ENCODE results near the gene ACSF3.
A peak's percentile ranks its signal among the peaks of the same experiment; 100 is the strongest.
"Not testable (repeated sequence)": the region's sequence is repeated elsewhere in the genome, so short reads cannot be mapped to it uniquely, and the experiment has no call there.

ACSF3 gene

DNA sequence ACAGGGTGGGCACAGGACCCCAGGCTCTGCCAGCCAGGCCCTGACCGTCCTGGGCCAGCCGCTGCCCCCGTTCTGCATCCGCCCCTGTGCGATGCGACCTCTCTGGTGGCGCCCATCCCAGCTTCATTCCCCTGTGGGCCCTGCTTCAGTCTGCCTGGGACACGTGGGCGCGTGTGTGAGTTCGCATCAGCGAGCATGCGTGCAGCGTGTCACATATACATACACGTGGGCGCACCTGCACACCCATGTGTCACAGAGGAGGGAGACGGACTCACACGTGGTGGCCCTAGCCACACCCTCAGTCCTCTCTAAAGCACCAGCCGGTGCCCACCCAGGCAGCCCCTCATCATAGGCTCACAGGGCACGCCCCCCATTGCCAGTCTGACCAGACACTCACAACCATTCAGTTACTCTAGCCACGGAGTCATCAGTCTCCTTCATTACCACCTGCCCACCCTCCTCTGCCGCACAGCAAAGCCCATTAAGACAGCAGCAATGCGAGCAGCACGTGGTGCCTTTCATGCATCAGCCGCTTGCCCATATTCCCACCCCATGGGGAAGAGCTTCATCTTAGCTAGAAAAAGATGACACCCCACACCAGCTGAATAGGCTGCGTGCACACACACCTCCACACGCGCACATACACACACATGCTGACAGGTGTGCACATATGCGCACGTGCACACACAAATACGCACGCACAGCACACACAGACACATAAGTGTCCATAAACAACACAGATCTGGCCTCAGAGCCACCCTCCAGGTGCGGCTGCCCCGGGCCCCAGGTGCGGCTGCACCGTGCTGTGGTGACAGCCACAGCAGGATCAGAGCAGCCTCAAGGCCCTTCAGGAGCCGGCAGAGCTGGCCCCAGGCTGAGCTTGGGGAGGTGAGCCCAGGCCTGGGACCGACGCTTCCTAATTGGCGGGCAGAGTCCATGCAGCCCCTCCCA lies 68.4 kb downstream of the ACSF3 start:
- no peak for DNase-seq (ENCODE audit: low spot score)

DNA sequence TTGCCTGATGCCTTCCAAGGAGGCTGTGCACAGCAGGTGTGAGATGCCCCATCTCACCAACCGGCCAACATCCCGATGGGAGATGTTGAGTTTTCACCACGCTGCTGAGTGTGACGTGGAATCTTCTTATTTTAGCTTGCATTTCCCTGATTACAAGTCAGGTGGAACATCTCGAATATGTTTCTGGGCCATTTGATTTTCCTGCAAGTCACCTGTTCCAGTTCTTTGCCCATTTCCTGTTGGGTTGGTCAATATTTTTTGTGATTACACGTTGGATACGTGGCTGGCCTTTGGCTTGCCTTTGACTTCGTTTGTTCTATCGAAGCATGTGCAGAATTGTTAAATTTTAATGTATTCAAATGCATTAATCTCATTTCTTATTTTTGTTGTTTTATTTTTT lies 69.6 kb downstream of the ACSF3 start:
- no peak for DNase-seq (ENCODE audit: low spot score)

DNA sequence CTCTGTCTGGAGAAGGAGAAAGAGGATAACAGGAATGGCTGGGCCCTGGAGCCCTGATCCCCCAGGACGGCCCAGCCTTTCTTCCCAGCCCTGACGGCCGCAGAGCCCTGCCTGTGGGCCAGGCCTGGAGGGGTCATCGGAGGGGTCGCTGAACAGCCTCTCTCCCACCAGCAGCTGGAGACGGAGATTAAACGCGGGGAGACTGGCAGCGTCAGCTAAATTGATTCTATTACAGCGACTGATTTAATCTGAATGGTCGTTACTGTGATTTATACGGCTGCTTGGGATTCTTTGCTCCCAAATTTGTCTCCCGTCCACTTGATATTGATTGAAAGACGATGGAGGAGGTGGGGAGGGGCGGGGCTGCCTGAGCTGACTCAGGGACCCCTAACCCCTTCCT lies 70.8 kb downstream of the ACSF3 start:
- no peak for DNase-seq (ENCODE audit: low spot score)

DNA sequence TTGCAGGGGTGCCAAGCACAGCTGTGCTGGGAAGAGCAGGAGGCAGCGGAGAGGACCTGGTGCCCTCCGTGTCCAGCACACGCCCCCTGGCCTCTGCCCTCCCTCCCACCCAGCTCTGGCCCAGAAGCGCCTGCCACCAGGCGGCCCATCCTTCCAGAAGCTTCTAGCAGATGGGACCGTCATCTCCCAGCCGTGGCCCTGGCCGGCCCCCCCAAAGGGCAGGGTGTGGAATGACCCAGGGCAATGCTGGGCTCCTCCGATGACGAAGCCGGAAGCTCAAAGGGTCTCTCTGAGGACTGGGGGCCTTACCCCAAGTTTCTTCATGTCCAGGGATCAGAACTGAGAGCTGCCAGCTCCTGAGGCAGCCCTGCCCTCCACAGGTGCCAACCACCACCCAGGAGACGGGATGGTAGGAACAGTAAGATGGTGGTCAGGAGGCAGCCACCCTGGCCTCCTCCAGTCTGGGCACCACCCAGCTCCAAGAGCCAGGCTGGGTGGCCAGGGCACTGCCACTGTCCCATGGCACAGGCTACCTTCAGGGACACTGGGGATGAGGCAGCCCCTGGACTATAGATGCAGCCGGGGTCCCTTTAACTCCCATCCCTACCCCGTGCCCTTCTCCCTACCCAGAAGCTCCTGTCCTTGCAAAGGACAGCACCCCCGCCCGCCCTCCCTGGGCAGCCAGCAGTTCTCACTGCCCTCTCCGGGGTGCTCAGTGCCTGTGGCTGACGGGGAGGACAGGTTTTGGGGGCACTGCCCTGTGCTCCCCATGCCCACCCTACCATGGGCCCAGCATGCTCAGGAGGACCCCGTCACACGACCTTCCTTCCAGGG lies 71.4 kb downstream of the ACSF3 start:
- DNase-seq (ENCODE audit: low spot score): no peak

DNA sequence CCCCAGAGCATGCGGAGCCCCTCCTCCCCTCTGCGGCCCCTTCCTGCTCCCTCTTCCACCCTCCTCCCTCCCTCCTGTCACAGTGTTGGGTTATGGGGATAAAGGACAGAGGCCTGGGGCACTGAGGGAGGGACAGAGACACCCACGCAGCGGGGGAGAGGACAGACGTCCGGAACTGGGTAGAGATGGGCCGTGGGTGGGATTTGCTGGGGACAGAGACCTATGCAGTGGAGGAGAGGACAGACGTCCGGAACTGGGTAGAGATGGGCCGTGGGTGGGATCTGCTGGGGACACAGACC lies 72.0 kb downstream of the ACSF3 start:
- DNase-seq (ENCODE audit: low spot score): not testable (repeated sequence)

DNA sequence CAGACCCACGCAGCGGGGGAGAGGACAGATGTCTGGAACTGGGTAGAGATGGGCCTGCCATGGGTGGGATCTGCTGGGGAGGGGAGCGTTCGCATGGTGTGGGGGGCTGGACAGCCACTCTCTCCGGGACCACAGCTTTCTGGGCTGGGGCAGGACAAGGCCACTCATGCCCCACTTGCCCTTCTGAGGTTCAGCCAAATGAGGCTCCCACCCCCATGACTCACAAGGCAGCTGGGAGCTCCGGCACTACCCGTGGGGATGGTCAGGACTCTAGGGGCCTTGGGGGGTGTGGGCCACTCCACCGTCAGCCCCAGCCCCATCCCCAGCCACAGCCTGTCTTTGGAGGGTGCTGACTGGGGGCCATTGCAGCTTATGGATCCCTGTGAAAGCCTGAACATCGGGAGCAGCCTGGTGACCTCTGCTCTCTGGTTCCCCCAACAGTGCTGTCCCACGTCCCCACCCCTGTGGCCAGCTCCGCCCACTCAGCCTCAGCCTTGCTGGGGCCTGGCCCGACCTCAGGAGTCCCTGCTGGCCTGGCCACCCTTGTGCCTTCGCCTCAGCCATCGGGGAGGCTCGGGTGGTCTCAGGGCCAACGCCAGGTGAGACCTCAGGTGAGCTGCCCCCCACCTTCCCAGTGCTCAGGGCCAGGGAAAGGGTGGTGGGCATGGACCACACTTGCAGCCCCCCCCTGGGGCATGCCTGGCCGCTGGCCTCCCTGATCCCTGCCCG lies 73.2 kb downstream of the ACSF3 start:
- DNase-seq (ENCODE audit: low spot score): no peak

DNA sequence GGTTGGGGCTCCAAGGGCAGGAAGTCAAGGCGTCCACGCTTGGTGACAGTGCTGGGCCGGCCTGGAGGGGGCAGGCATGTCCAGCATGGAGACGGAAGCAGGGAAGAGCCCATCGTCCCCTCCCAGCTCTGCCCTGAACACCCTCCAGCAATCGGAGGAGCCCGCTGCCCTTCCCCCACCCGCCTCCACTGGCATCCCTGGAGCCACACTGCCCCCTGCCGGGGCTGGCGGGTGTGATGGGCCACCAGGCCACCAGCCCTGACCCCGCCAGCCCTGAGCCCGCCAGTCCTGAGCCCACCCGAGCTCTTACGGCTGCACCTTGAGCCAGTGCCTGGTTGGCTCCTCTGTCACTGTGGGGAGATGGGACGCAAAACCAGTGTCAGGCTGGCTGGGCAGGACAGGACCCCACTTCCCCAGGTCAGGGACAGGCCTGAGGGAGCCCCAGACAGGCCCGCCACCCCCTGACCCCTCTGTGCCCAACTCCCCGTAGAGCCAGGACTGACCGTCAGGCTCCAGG lies 73.8 kb downstream of the ACSF3 start:
- DNase-seq (ENCODE audit: low spot score): peak; percentile 88

DNA sequence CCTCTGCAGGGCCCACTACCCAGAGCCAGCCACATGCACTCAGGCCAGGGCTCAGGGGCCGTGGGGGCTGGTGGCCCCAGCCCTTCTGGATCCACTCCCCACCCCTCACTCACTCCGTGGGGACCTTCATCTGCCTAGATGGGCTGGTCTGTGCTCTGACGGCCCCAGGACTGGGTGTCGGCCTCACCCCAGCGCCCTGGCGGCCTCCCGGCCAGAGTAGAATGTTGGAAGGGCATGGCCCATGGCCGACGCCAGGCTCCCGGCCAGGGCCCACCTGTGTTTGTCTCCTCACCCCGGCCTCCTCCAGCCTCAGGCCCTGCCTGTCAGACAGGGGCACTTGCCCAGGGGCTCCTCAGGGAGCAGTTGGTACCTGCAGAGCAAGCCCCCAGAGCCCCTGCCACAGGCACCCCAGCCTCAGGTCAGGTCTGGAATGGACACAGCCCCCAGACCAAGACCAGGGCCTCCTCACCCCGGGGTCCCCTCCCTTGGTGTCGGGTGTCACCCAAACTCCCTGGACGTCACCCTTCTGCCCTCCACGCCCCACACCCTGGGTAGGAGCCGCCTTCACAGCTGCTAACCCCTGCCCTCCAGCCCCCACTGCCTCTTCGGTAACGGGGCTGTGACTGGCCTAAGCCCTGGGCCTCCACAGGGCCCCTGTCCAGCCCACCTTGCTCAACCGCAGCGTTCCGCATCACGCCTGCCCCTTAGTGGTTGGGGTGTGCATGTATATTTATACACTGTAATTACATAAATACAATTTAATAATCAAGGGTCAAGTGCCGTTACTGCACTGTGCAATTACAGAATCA lies 74.9 kb downstream of the ACSF3 start:
- DNase-seq (ENCODE audit: low spot score): no peak

DNA sequence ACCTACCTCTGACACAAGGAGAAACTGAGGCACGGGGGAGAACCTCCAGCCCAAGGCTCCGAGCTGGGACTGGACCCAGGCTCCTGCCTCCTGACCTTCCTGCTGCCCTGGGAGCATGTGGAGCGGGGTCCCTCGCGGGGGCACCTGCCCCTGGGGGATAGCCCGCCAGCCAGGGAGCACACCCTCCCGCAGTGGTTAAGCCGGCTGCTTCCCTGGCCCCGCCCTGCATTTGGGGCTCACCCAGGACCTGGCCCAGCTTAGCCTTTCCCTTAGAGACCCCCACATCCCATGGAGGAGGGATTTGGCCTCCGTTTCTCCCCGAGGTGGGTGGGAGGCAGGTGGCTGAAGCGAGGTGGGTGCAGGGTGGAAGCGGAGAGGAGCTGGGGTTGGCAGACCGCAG lies 76.1 kb downstream of the ACSF3 start:
- DNase-seq (ENCODE audit: low spot score): no peak

DNA sequence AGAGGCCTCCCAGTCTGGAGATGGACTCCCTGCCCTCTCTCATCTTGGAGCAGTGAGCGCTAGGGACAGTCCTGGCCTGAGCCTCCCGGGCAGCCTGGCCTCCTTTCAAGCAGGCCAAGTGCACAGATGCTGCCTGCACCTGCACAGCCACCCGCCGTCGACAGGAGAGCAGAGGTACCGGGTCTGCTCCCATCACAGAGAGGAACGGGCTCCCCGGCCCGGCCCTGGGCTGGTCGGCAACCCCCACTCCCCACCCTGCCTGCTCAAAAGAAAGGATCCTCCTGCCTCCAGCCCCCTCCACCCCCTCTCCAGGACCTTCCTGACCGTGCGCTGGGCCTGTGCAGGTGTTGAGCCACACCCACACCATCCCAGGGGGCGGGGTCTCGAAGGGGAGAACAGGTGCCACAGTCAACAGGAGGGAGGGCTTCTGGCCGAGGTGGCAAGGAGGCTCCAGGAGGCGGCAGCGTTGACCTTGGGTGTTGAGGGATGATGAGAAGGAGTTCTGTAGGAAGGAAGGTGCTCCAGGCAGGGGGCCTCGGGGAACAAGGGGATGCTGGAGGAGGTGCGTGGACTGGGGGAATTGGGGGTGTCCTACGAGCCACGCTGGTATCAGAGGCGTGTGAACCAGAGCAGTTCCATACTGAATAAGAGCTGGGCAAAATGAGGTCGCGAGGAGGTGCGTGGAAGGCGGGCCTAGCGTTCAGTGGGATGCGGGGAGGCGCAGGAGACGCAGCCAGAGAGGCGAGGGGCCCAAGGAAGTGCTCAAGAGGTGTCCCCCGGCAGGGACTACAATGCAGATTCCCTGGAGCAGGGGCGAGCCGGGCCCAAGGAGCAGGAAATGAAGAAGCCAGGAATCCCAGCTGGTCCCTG lies 76.9 kb downstream of the ACSF3 start:
- DNase-seq (ENCODE audit: low spot score): no peak

DNA sequence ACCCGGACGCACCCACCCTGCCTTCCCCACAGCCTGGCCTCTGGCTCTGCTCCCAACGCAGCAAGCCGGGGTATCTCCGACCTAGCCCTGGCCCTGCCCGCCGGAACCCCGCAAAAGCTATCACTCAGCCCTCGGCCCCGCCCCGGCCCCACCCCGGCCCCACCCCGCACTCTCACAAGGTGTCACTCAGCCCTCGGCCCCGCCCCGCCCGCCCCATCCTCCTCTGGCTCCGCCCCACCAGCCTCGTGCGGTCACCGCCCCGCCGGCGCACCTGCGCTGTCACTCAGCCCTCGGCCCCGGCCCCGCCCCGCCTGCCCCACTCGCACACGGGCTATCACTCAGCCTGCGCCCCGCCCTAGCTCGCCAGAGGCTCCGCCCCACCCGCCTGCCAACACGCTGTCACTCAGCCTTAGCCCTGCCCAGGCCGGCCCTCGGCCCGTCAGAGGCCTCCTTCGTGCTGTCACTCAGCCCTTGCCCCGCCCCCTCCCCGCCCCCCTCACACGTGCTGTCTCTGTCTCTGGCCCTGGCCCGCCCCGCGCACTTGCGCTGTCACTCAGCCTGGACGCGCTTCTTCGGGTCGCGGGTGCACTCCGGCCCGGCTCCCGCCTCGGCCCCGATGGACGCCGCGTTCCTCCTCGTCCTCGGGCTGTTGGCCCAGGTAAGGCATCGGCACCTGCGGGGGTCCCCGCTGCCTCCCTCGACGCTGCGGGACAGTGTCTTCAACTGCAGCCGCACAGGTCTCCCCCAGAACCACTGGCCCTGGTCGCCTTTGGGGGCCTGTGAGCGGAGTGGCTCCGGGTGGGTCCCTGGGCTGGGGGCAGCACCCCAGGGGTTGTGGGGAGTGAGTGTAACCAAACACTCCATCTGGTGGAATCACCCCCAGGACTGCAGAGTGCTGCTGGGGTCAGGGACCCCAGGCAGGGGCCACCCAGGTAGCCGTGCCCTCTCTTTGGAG lies 77.8 kb downstream of the ACSF3 start, which contains the start of gene CDH15:
CDH15 (plus strand) TSS at position 533 of the 955 bp plus-strand sequence; CDS start at position 617, 84 bp downstream.
- peak; percentile 93 for DNase-seq (ENCODE audit: low spot score)

DNA sequence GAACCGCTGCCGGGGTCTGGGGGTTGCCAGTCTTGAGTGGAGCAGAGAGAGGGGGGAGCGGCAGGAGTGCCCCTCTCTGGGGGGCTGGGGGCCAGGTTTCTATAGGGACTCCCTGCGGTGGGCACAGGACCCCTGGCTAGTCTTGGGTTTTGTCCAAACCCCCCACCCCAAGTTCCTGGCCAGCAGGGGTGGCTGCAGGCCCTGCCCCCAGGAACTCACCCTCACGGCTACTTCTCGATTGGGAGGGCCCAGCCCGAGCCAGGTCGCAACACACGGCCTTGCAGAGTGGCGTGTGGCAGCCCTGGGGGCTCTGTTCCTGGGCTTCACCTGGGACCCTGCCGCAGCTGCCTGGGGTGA lies 78.5 kb downstream of the ACSF3 start:
- DNase-seq (ENCODE audit: low spot score): no peak

DNA sequence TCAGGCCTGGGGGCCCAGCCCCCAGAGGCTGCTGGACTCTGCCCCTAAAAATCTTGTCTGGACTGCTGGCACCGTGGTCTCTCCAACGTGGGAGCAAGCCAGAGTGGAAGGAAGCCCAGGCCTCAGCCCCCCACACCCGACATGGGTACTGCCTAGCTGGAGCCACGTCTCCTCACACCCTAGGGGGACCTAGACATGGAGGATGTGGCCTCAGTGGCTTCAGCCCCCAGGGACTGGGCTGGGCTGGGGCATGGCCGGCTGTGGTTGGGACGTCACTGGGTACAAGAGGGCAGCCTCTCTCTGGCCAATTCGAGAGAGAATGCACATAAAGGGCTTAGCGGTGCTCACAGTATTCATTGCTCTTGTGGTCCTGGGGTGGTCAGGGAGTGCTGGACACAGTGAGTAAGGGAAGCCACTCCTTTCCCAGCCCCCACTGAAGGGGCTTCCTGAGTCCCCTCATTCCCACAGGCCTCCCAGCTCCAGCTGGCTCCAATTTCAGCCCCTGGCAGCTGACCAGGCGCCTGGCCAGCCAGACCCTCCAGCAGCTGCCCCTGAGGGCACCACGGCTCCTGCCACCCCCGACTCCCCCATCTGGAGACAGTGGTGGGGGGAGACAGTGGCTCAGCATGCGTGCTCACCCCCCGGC lies 79.0 kb downstream of the ACSF3 start:
- DNase-seq (ENCODE audit: low spot score): no peak

DNA sequence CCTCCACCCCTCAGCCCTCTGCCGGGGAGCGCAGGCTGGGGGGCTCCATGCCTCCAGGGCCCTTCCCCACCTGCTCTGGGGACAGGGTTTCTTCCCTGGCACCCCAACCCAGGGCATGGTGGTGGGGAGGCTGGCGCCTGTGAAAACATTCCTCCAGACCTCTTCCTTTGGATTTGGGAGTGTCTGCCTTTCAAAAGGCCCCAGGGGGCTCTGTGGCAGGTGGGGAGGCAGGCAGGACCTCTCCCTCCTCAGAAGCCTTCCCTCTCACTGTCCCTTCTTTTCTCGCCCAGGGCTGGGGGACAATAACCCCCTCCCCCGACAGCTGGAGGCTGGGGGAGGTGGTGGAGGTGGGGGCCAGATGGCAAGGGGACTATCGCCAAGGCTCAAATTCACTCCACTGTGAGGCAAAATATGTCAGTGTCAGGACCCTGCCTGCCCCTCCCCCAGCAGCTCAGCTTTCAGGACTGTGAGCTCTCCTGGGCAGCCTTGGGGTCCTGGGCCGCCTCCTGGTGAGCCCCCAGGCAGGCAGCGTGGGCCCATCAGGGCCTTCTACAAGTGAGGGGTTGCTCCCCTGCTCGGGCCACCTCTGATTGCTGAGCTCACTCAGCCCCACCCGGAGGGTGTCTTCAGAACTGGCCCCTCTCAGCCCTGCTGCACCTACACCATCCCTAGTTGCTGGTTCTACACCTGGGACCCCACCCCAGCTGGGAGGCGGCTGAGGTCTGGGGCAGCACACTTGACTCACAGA lies 79.7 kb downstream of the ACSF3 start:
- DNase-seq (ENCODE audit: low spot score): no peak

DNA sequence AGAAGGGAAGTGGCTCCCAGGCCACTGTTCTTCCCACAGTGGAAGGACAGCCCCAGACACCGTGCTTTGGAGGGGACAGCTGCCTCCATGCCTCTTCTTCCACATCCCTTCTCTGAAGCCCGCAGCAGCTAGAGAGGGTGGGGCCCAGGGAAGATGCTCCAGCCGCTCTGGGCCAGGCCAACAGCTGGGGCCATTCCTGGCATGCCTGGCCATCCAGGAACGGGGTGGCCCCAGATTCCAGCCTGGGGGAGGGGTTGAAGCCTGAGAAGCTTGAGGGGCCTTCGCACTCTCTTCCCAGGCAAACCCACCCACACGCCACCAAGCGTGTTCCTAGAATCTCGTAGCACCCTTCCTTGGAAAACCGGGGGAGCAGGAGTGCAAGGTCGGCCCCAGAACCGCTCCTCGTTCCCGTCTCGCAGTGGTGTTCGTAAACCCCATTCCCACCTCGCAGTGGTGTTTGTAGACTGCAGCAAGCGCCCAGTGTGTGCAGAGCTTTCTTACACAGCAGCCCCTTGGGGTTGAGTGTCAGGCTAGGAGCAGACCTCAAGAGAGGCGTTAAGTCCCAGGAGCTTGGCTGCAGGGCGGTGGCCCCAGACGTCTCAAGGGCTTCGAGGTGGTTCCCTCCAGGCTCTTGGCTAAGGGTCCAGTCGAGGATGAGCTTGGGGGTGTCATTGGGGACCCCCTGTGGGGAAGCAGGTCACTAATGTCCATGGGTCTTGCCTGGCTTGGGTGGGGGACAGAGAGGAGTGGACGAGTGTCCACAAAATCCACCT lies 80.6 kb downstream of the ACSF3 start:
- DNase-seq (ENCODE audit: low spot score): no peak

DNA sequence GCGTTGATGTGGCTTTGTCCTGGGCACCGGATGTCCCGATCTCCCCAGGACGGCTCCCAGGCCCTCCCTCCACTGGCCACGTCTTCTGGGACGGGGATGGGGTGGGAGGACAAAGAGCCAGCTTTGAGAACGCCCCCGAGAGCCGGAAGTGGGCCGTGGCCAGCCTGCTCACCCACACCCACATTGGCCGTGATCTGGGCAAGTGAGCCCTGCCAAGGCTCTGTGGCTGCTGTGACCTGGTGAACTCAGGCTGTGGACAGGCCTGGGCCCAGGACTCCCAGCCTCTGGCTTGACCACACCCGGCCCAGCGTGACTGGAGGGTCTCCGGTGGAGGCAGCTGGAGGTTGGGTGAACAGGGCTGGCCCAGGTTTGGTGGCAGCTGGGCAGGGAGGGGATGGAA lies 81.2 kb downstream of the ACSF3 start:
- DNase-seq (ENCODE audit: low spot score): no peak

Data from left forelimb (tissue), 1 donor.